Bronchial epithelial cell (primary cell): ENCODE measurements around the gene CX3CL1. TPM values are rescaled to one million over a fixed set of nuclear protein-coding genes. Genes with fewer than 3 reads are reported as not detected.

Source experiments
- DNase-seq: peaks from one replicate; pipeline ENCODE4 v3.0.0-alpha.2; 2010; ENCODE audit warnings: low read depth
- FAIRE-seq: peaks from 2 replicates; lab custom pipeline; 2011; peaks lifted over from hg19 to GRCh38; lab: Jason Lieb, UNC
- H3K27me3 ChIP-seq: 2 replicates; pipeline ENCODE4 v1.5.1; 2011; ENCODE audit warnings: low read length; ENCODE audit not compliant: control insufficient read depth, insufficient read depth
- H3K36me3 ChIP-seq: 2 replicates; pipeline ENCODE4 v1.5.1; 2011; ENCODE audit warnings: low read length; ENCODE audit not compliant: control insufficient read depth, insufficient read depth
- H3K4me3 ChIP-seq: 2 replicates; pipeline ENCODE4 v1.5.1; 2011; ENCODE audit warnings: mild to moderate bottlenecking, low read depth, low read length, control low read depth
- total RNA-seq: library from RNA; depleted of rRNA; stranded (reverse); fragments of >200 nt; gene quantifications from 2 replicates; pipeline ENCODE4 v1.2.1, GENCODE V29; 2014
- TF ChIP-seq, protein P1 (sequence below): IDR thresholded peaks from 2 replicates; pipeline ENCODE4 v1.5.1; 2011; ENCODE audit warnings: mild to moderate bottlenecking, moderate library complexity, low read length, control low read depth, inconsistent platforms; ENCODE audit not compliant: insufficient read depth, severe bottlenecking

CX3CL1 gene
- total RNA-seq, 1 donor from 2014 or later: not detected

GRCh38 chr16:57387598-57388354 lies 15.5 kb downstream of the CX3CL1 start:
- H3K36me3 ChIP-seq: no peaks in the 10 kb centered on the region
- peak; percentile 70 for FAIRE-seq
- peaks cover 4% of the 10 kb centered on the region for H3K27me3 ChIP-seq
- no peak for DNase-seq
- TF ChIP-seq, protein P1, sequence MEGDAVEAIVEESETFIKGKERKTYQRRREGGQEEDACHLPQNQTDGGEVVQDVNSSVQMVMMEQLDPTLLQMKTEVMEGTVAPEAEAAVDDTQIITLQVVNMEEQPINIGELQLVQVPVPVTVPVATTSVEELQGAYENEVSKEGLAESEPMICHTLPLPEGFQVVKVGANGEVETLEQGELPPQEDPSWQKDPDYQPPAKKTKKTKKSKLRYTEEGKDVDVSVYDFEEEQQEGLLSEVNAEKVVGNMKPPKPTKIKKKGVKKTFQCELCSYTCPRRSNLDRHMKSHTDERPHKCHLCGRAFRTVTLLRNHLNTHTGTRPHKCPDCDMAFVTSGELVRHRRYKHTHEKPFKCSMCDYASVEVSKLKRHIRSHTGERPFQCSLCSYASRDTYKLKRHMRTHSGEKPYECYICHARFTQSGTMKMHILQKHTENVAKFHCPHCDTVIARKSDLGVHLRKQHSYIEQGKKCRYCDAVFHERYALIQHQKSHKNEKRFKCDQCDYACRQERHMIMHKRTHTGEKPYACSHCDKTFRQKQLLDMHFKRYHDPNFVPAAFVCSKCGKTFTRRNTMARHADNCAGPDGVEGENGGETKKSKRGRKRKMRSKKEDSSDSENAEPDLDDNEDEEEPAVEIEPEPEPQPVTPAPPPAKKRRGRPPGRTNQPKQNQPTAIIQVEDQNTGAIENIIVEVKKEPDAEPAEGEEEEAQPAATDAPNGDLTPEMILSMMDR: no peak
- H3K4me3 ChIP-seq: no peak overlapping the region

DNA sequence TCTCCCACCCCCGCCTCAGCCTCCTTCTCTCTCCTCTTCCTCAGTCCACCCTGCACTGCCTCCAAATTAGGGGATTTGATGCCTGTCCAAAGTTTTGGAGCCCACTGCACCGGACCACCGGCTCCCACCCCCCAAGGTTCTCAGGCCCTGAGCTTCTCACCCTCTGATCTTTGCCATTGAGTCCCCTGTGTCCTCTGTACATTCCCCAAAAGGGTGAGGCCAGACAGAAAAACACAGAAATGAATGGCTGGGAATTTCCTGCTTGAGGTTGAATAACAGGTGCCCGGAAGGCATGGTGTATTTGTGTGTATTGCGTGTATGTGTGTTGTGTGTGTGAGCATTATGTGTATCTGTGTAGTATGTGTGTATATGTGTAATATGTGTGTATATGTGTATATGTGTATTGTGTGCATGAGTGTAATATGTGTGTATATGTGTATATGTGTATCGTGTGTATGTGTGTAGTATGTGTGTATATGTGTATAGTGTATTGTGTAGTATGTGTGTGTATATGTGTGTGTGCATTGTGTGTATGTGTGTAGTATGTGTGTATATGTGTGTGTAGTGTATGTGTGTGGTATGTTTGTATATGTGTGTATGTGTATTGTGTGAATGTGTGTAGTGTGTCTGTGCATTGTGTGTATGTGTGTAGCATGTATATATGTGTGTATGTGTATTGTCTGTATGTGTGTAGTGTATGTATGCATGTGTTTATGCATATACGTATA lies 16.2 kb downstream of the CX3CL1 start:
- FAIRE-seq: no peak
- DNase-seq: peak; percentile 39
- H3K36me3 ChIP-seq: no peaks in the 10 kb centered on the region
- TF ChIP-seq, protein P1: no peak
- no peak overlapping the region for H3K4me3 ChIP-seq
- H3K27me3 ChIP-seq: peaks cover 4% of the 10 kb centered on the region

- H3K4me3 ChIP-seq: no peak overlapping the region
- TF ChIP-seq, protein P1: no peak
- no peaks in the 10 kb centered on the region for H3K36me3 ChIP-seq
- no peak for DNase-seq
- peaks cover 4% of the 10 kb centered on the region for H3K27me3 ChIP-seq
- no peak for FAIRE-seq
Observed at GRCh38 chr16:57389087-57389468, 16.8 kb downstream of the CX3CL1 start.

DNA sequence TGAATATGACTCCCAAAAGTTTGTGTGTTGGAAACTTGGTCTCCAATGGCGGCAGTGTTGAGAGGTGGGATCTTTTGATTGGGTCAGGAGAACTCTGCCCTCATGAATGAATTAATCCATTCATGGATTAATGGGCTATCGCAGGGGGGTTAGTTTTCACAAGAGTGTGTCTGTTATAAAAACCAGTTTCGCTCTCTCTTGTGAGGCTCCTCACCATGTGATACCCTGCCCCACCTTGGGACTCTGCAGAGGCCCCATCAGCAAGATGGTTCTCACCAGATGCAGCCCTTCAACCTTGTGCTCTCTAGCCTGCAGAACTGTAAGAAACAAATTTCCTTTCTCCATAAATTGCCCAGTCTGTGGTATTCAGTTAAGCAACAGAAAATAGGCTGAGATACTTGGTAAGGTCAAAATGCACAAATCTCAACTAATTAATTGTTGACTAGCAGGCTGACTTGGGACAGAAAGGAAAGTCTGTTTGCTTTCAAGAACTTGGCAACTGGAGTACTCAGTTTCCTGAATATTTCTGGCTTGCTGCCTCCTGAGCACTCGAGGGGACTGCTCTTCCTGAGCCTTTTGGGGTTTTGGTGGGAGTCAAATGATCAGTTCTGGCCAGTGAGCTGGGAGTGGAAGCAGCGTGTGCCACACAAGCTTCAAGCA lies 18.5 kb downstream of the CX3CL1 start:
- DNase-seq (no peak), FAIRE-seq (no peak)
- no peak overlapping the region for H3K4me3 ChIP-seq
- H3K36me3 ChIP-seq: no peaks in the 10 kb centered on the region
- H3K27me3 ChIP-seq: peaks cover 2% of the 10 kb centered on the region
- TF ChIP-seq, protein P1: no peak

DNA sequence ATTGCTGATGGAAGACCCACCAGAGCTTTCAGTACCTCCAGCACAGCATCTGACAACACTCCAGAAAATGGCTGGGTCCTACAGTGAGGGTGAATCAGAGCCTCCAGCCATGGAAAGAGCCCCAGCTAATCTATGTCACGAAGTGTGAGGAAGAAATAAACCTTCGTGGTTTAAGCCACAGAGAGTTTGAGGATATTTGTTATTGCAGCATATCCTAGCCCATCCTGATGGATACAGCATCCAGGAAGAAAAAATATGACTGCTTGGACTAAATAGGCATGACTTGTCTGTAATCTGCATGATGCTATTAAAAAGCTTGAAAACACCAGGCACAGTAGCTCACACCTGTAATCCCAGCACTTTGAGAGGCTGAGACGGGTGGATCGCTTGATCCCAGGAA lies 19.0 kb downstream of the CX3CL1 start:
- H3K36me3 ChIP-seq: no peaks in the 10 kb centered on the region
- TF ChIP-seq, protein P1: no peak
- no peak for FAIRE-seq

More for the DNA sequence above, 19.0 kb downstream of the CX3CL1 start:
- Histone ChIP-seq H3K4me3 (no peak overlapping the region), H3K27me3 (peaks cover 2% of the 10 kb centered on the region)
- no peak for DNase-seq
